Glomerular endothelial cell (primary cell): ENCODE results near the gene B4GALT6. TPM values are rescaled to one million over a fixed set of nuclear protein-coding genes. Genes with fewer than 3 reads are reported as not detected.

ENCODE experiments used
- DNase-seq: peaks from one replicate; pipeline ENCODE4 v3.0.0-alpha.2; 2011; ENCODE audit warnings: low read depth, low spot score; ENCODE audit errors: extremely low read depth
- total RNA-seq: library from RNA; depleted of rRNA; stranded (reverse); fragments of >200 nt; gene quantifications from 2 replicates; pipeline ENCODE4 v1.2.3, GENCODE V29; 2015

B4GALT6 gene
- total RNA-seq, 1 donor from 2014 or later: 10.2 TPM

- no peak for DNase-seq
These were observed 9.9 kb upstream of the B4GALT6 start for GRCh38 chr18:31694297-31694696.

GRCh38 chr18:31688606-31689005 is 4.2 kb upstream of the B4GALT6 start:
- no peak for DNase-seq

- DNase-seq: no peak
These were observed 2.9 kb upstream of the B4GALT6 start for GRCh38 chr18:31686986-31687928.

GRCh38 chr18:31686572-31686971 is 2.2 kb upstream of the B4GALT6 start:
- no peak for DNase-seq

GRCh38 chr18:31685097-31686082 is 1.0 kb upstream of the B4GALT6 start:
- no peak for DNase-seq

GRCh38 chr18:31683968-31684278 is 458 bp downstream of the B4GALT6 start:
- no peak for DNase-seq

- DNase-seq: no peak
These were observed 1.3 kb downstream of the B4GALT6 start for GRCh38 chr18:31683106-31683505.

GRCh38 chr18:31680831-31681568 is 3.4 kb downstream of the B4GALT6 start:
- DNase-seq: no peak

GRCh38 chr18:31680433-31680811 is 4.0 kb downstream of the B4GALT6 start:
- DNase-seq: no peak

- DNase-seq: no peak
These were observed 4.5 kb downstream of the B4GALT6 start for GRCh38 chr18:31679791-31680432.

GRCh38 chr18:31679133-31679742 is 5.1 kb downstream of the B4GALT6 start:
- peak; percentile 80 for DNase-seq

- DNase-seq: no peak
These were observed 6.0 kb downstream of the B4GALT6 start for GRCh38 chr18:31678425-31678824.

- DNase-seq: no peak
These were observed 6.8 kb downstream of the B4GALT6 start for GRCh38 chr18:31677592-31677991.

GRCh38 chr18:31675404-31675803 is 9.0 kb downstream of the B4GALT6 start:
- DNase-seq: no peak

GRCh38 chr18:31672628-31673135 is 11.7 kb downstream of the B4GALT6 start:
- no peak for DNase-seq

- no peak for DNase-seq
These were observed 12.4 kb downstream of the B4GALT6 start for GRCh38 chr18:31671951-31672350.

- DNase-seq: no peak
These were observed 14.8 kb downstream of the B4GALT6 start for GRCh38 chr18:31669541-31669940.

- no peak for DNase-seq
These were observed 17.2 kb downstream of the B4GALT6 start for GRCh38 chr18:31667185-31667584.

- DNase-seq: no peak
These were observed 18.3 kb downstream of the B4GALT6 start for GRCh38 chr18:31666055-31666454.

GRCh38 chr18:31664101-31664500 is 20.3 kb downstream of the B4GALT6 start:
- no peak for DNase-seq
